A549 (cell line): ENCODE results near the gene KRT84. TPM values are rescaled to one million over a fixed set of nuclear protein-coding genes. Genes with fewer than 3 reads are reported as not detected.

Experiments used
- ATAC-seq, 2 experiments: fragments of 200-7000 bp in 1 of 2; fragments of >200 bp in 1 of 2; cut with Nextera tagmentation in 1 of 2; cut with Tn5 transposase in 1 of 2; 3 replicates each; pipeline versions ENCODE4 v1.8.0 to v1.9.1; 2018 to 2020; ENCODE audit warnings: mild to moderate bottlenecking in 1 of 2, moderate library complexity in 1 of 2
- CTCF ChIA-PET: fragments of 300-600 bp; sonication (Branson Sonifier 250); formaldehyde crosslinking; extraction: SDS; loops from one replicate; lab custom pipeline; 2021; ENCODE audit warnings: antibody characterized with exemption, inconsistent platforms; lab: Yijun Ruan, JAX
- POLR2A ChIA-PET: fragments of 350-600 bp; formaldehyde crosslinking; extraction: SDS; loops from one replicate; lab custom pipeline; 2021; ENCODE audit warnings: antibody characterized with exemption, inconsistent platforms; lab: Yijun Ruan, JAX
- DNase-seq, 2 experiments: peaks; one replicate each; pipeline versions ENCODE4 v3.0.0 to v3.0.0-alpha.2; 2011 to 2016; ENCODE audit warnings: low read depth in 1 of 2, low spot score in 1 of 2
- FAIRE-seq: peaks from 2 replicates; lab custom pipeline; 2011; peaks lifted over from hg19 to GRCh38; lab: Jason Lieb, UNC
- H3K27ac ChIP-seq, 2 experiments: fragments of >200 bp; sonication (Bioruptor Twin); formaldehyde crosslinking; 3 replicates each; pipeline ENCODE4 v1.5.1; 2016 to 2017
- H3K4me1 ChIP-seq: fragments of >200 bp; sonication (Bioruptor Twin); formaldehyde crosslinking; 3 replicates; pipeline ENCODE4 v1.6.1; 2016
- H3K4me2 ChIP-seq: fragments of >200 bp; sonication (Bioruptor Twin); formaldehyde crosslinking; 3 replicates; pipeline ENCODE4 v1.6.1; 2016
- H3K4me3 ChIP-seq: fragments of >200 bp; sonication (Bioruptor Twin); formaldehyde crosslinking; 3 replicates; pipeline ENCODE4 v1.5.1; 2016
- H3K9me3 ChIP-seq: fragments of >200 bp; sonication (Bioruptor Twin); formaldehyde crosslinking; 3 replicates; pipeline ENCODE4 v1.6.1; 2016
- CBX2 ChIP-seq: fragments of 200-600 bp; sonication (generic); IDR thresholded peaks from 2 replicates; pipeline ENCODE4 v1.6.1; 2016; ENCODE audit warnings: low read depth, mild to moderate bottlenecking, borderline replicate concordance
- CHD2 ChIP-seq: fragments of 150-350 bp; IDR thresholded peaks from 2 replicates; pipeline ENCODE4 v1.6.1; 2014; ENCODE audit warnings: low read length; ENCODE audit not compliant: partially characterized antibody
- CHD4 ChIP-seq: fragments of 200-600 bp; sonication (generic); IDR thresholded peaks from 2 replicates; pipeline ENCODE4 v1.6.1; 2016; ENCODE audit warnings: antibody characterized with exemption, mild to moderate bottlenecking, borderline replicate concordance
- EP300 ChIP-seq, 2 experiments: fragments of >200 bp; sonication (Bioruptor Twin); formaldehyde crosslinking; IDR thresholded peaks; 2 replicates in 1 of 2; 3 replicates in 1 of 2; pipeline ENCODE4 v1.6.1; 2016 to 2017
- FOSL2 ChIP-seq, 2 experiments: fragments of 450-650 bp in 1 of 2; fragments of >200 bp in 1 of 2; sonication (Bioruptor Twin) in 1 of 2; formaldehyde crosslinking; IDR thresholded peaks; 2 replicates each; pipeline versions ENCODE4 v1.5.0 to v1.6.1; 2016 to 2020; ENCODE audit warnings: mild to moderate bottlenecking in 1 of 2, moderate library complexity in 1 of 2
- HEYL ChIP-seq: fragments of 250-450 bp; sonication (Bioruptor Pico); IDR thresholded peaks from 2 replicates; pipeline ENCODE4 v1.8.0; 2021; ENCODE audit warnings: mild to moderate bottlenecking, moderate library complexity
- HMGXB4 ChIP-seq: fragments of 250-450 bp; sonication (Bioruptor Pico); IDR thresholded peaks from 2 replicates; pipeline ENCODE4 v1.5.0; 2021; ENCODE audit warnings: mild to moderate bottlenecking, moderate library complexity, borderline replicate concordance
- HOXA7 ChIP-seq: fragments of 250-450 bp; sonication (Bioruptor Pico); IDR thresholded peaks from 2 replicates; pipeline ENCODE4 v1.5.0; 2020; ENCODE audit warnings: mild to moderate bottlenecking, moderate library complexity
- HOXB13 ChIP-seq: fragments of 250-450 bp; sonication (Bioruptor Pico); IDR thresholded peaks from 2 replicates; pipeline ENCODE4 v1.5.0; 2020; ENCODE audit warnings: low read depth, mild to moderate bottlenecking, moderate library complexity
- MAX ChIP-seq: IDR thresholded peaks from 2 replicates; pipeline ENCODE4 v1.6.1; 2012
- MYC ChIP-seq: IDR thresholded peaks from 2 replicates; pipeline ENCODE4 v1.6.1; 2012; ENCODE audit warnings: mild to moderate bottlenecking, inconsistent platforms, low read length, improper control_type of control experiment, borderline replicate concordance
- NFE2L2 ChIP-seq: fragments of 150-350 bp; conservative IDR thresholded peaks from 2 replicates; pipeline ENCODE4 v1.6.1; 2014; ENCODE audit warnings: low read length
- POLR2A ChIP-seq: IDR thresholded peaks from 2 replicates; pipeline ENCODE4 v1.6.1; 2012; ENCODE audit warnings: mild to moderate bottlenecking, low read length
- POLR2AphosphoS2 ChIP-seq: conservative IDR thresholded peaks from 2 replicates; pipeline ENCODE4 v1.6.1; 2012; ENCODE audit warnings: low read length, improper control_type of control experiment, inconsistent platforms
- RAD21 ChIP-seq, 2 experiments: fragments of >200 bp in 1 of 2; sonication (Bioruptor Twin) in 1 of 2; formaldehyde crosslinking in 1 of 2; IDR thresholded peaks in 1 of 2; conservative IDR thresholded peaks in 1 of 2; 2 replicates in 1 of 2; 3 replicates in 1 of 2; pipeline ENCODE4 v1.6.1; 2012 to 2018; ENCODE audit warnings: inconsistent platforms in 1 of 2
- RARB ChIP-seq: fragments of 250-450 bp; sonication (Bioruptor Pico); IDR thresholded peaks from 2 replicates; pipeline ENCODE4 v1.8.0; 2021; ENCODE audit warnings: mild to moderate bottlenecking, moderate library complexity
- RFX5 ChIP-seq: fragments of 450-650 bp; IDR thresholded peaks from 2 replicates; pipeline ENCODE4 v1.7.1; 2014; ENCODE audit warnings: antibody characterized with exemption, mild to moderate bottlenecking, moderate library complexity
- SREBF2 ChIP-seq: fragments of 450-650 bp; IDR thresholded peaks from 2 replicates; pipeline ENCODE4 v1.6.1; 2014; ENCODE audit warnings: mild to moderate bottlenecking, moderate library complexity
- TFCP2L1 ChIP-seq: fragments of 250-450 bp; sonication (Bioruptor Pico); IDR thresholded peaks from 2 replicates; pipeline ENCODE4 v1.5.0; 2021; ENCODE audit warnings: mild to moderate bottlenecking
- ZFP36 ChIP-seq: fragments of 450-650 bp; IDR thresholded peaks from 2 replicates; pipeline ENCODE4 v1.6.1; 2014; ENCODE audit warnings: borderline replicate concordance; ENCODE audit not compliant: partially characterized antibody
- WGBS: methylation state at CpG from one replicate; pipeline ENCODE4 v1.1.6; 2017; ENCODE audit errors: missing lambda C conversion rate; 5-methylcytosine and 5-hydroxymethylcytosine counted together
- polyA plus RNA-seq, 4 experiments: library from polyadenylated mRNA; depleted of rRNA in 3 of 4; stranded (reverse); fragments of >200 nt; fragmentation: RNase III in 1 of 4; extraction: RNeasy Plus Mini Kit Qiagen cat#74134 plus additional on column Dnase treatment in 1 of 4; gene quantifications; 2 replicates in 3 of 4; 3 replicates in 1 of 4; pipeline ENCODE4 v1.2.3, GENCODE V29; 2011 to 2017

Gene KRT84
- polyA plus RNA-seq, 2 of the 4 experiments (the other 2 are of a cell fraction), result not detected

- no peak for TF ChIP-seq HMGXB4 (CRISPR knock-in tag)
- TF ChIP-seq RFX5, result no peak
- no peak for TF ChIP-seq FOSL2 (IDR thresholded peaks at IDR 0.05)
- no peak for TF ChIP-seq FOSL2 (CRISPR knock-in tag; IDR thresholded peaks at IDR 0.05)
- no peak for TF ChIP-seq ZFP36
- TF ChIP-seq SREBF2, result no peak
- TF ChIP-seq POLR2A, result no peak
- TF ChIP-seq HEYL (CRISPR knock-in tag), result no peak
- TF ChIP-seq EP300 (IDR thresholded peaks at IDR 0.05), result no peak
- no peak for TF ChIP-seq NFE2L2
These were observed 28.5 kb downstream of the KRT84 start (continued) for GRCh38 chr12:52356762-52357580.

GRCh38 chr12:52356031-52356761 is 29.3 kb downstream of the KRT84 start:
- Histone ChIP-seq H3K4me3 (no peak overlapping the region), H3K27ac (no peak overlapping the region), H3K4me2 (no peak overlapping the region), H3K9me3 (no peaks in the 10 kb centered on the region), H3K4me1 (0 out of 3 replicates have a peak, but pooled peaks cover 3% of the 10 kb centered on the region)
- CTCF ChIA-PET, result interaction anchor here (1.3 to 1.9 kb wide), 3 partner anchors 17 to 518 kb away, joined by 3 to 8 read pairs (median 7); no protein-coding TSS in a partner anchor
- TF ChIP-seq RAD21 (conservative IDR thresholded peaks at IDR 0.05 in 1 of 2, IDR thresholded peaks at IDR 0.05 in 1 of 2) (no peak), HMGXB4 (CRISPR knock-in tag) (no peak), TFCP2L1 (CRISPR knock-in tag) (no peak), CHD2 (no peak), CHD4 (no peak), CBX2 (no peak), POLR2AphosphoS2 (no peak), HOXA7 (CRISPR knock-in tag) (no peak)
- POLR2A ChIA-PET, result no interaction called here
- ATAC-seq (no peak), DNase-seq (no peak), FAIRE-seq (no peak)
- WGBS, result 92% methylated on average over 42 of the region's 56 CpGs

- Histone ChIP-seq H3K4me1 (0 out of 3 replicates have a peak, but pooled peaks cover 3% of the 10 kb centered on the region), H3K9me3 (no peaks in the 10 kb centered on the region), H3K4me2 (no peak overlapping the region), H3K27ac (no peak overlapping the region), H3K4me3 (no peak overlapping the region)
- CTCF ChIA-PET, result interaction anchor here (0.6 to 1.9 kb wide), 9 partner anchors 11 to 530 kb away, joined by 3 to 8 read pairs (median 4); no protein-coding TSS in a partner anchor
- 90% methylated on average over 8 of the region's 8 CpGs for WGBS
- ATAC-seq, result no peak
- POLR2A ChIA-PET, result no interaction called here
- TF ChIP-seq RARB (CRISPR knock-in tag) (no peak), MAX (no peak), HOXB13 (CRISPR knock-in tag) (no peak), MYC (no peak), RFX5 (no peak)
- FAIRE-seq, result no peak
- DNase-seq, result no peak
These were observed 30.3 kb downstream of the KRT84 start for GRCh38 chr12:52355176-52355575.
